DMS53 treated with DMSO at 0.1 percent for 48 hours (cell line): Measurements from ENCODE around the gene DIDO1.

Experiments
- DNase-seq: peaks from one replicate; lab custom pipeline; 2025; ENCODE audit not compliant: unreplicated experiment; lab: John Stamatoyannopoulos, UW

Gene DIDO1

GRCh38 chr20:62913043-62913630 lies 13.2 kb downstream of the DIDO1 start:
- no peak for DNase-seq

GRCh38 chr20:62911701-62912280 lies 14.5 kb downstream of the DIDO1 start:
- no peak for DNase-seq

GRCh38 chr20:62910777-62911497 lies 15.4 kb downstream of the DIDO1 start:
- no peak for DNase-seq

GRCh38 chr20:62910217-62910766 lies 16.0 kb downstream of the DIDO1 start:
- DNase-seq, result no peak

- peak; percentile 15 for DNase-seq
Measured at GRCh38 chr20:62908971-62909791, 17.1 kb downstream of the DIDO1 start.

GRCh38 chr20:62907384-62908317 lies 18.7 kb downstream of the DIDO1 start:
- no peak for DNase-seq

GRCh38 chr20:62906647-62907375 lies 19.5 kb downstream of the DIDO1 start:
- DNase-seq, result no peak

GRCh38 chr20:62906209-62906608 lies 20.1 kb downstream of the DIDO1 start:
- no peak for DNase-seq

GRCh38 chr20:62905536-62906117 lies 20.7 kb downstream of the DIDO1 start:
- no peak for DNase-seq

GRCh38 chr20:62902926-62903615 lies 23.2 kb downstream of the DIDO1 start:
- no peak for DNase-seq

- DNase-seq, result no peak
Measured at GRCh38 chr20:62901891-62902290, 24.4 kb downstream of the DIDO1 start.

- peak; percentile 75 for DNase-seq
Measured at GRCh38 chr20:62900692-62901584, 25.4 kb downstream of the DIDO1 start.

GRCh38 chr20:62900052-62900691 lies 26.1 kb downstream of the DIDO1 start:
- peak; percentile 64 for DNase-seq

GRCh38 chr20:62899633-62900051 lies 26.7 kb downstream of the DIDO1 start:
- no peak for DNase-seq

- DNase-seq, result no peak
Measured at GRCh38 chr20:62898970-62899632, 27.2 kb downstream of the DIDO1 start.
